ENCODE data around the gene FOSL2. TPM values are rescaled to one million over a fixed set of nuclear protein-coding genes. Genes with fewer than 3 reads are reported as not detected.

Gene FOSL2
- total RNA-seq, 2 experiments from 2014 or later = 0.35 to 1.0 TPM

DNA sequence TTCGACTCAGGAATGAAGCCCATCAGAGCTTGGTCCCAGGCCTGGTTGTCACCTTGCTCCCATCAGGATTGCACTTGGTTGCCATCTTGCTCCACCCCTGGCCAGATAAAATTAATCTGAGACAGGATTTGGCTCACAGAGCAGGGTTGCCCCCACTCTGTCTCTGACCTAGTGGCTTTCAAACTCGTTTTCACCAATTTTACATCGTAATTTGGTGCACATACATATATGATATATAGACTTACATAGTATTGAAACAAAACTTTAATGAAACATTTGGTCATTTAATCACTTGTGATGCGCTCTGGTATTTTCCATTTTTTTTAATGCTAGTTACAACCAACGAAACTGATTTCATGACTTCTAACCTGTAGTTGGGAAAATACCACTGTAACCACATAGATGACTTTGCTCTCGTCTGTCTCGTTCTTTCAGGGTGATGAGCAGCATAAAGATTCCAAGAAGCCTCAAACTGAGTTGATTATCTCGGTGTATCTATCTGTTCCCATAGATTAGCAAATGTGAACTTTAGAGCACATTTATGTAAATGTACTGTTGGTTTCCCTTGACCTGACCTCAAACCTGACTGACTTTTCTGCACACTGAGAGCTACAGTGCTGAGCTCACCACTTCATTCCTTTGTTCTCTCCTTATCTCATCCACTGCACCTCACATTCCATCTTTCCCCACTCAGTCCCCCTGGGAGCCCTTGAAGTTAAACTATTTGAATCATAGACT is 72.7 kb downstream of the FOSL2 start:
- POLR2A ChIA-PET = no interaction called here
- Histone ChIP-seq H3K79me2 (ENCODE audit: insufficient read depth, low read depth, low read length) (no peaks in the 10 kb centered on the region), H3K4me2 (ENCODE audit: low read length) (no peak overlapping the region), H4K20me1 (ENCODE audit: insufficient read depth, low read length) (no peaks in the 10 kb centered on the region), H3K27ac (ENCODE audit: low read depth, low read length, poor library complexity, severe bottlenecking) (no peak overlapping the region), H3K9me3 (ENCODE audit: low read length) (no peaks in the 10 kb centered on the region), H3K4me1 (ENCODE audit: insufficient read depth, low read length, poor library complexity, severe bottlenecking) (no peaks in the 10 kb centered on the region), H3K9me2 (ENCODE audit: insufficient read depth, low read length) (no peaks in the 10 kb centered on the region), H2AFZ (ENCODE audit: low read length) (no peak overlapping the region), H3K36me3 (ENCODE audit: insufficient read depth, low read length) (no peaks in the 10 kb centered on the region), H3K4me3 (ENCODE audit: low read depth, low read length, poor library complexity, severe bottlenecking) (no peak overlapping the region)
- intact Hi-C loops (cut with micrococcal nuclease; ENCODE audit: unreplicated experiment) = no loop called here
- BruUV-seq (replicated peaks) = no TSS peak
- no peak for DNase-seq (ENCODE audit: low spot score)
- TF ChIP-seq, protein P1, sequence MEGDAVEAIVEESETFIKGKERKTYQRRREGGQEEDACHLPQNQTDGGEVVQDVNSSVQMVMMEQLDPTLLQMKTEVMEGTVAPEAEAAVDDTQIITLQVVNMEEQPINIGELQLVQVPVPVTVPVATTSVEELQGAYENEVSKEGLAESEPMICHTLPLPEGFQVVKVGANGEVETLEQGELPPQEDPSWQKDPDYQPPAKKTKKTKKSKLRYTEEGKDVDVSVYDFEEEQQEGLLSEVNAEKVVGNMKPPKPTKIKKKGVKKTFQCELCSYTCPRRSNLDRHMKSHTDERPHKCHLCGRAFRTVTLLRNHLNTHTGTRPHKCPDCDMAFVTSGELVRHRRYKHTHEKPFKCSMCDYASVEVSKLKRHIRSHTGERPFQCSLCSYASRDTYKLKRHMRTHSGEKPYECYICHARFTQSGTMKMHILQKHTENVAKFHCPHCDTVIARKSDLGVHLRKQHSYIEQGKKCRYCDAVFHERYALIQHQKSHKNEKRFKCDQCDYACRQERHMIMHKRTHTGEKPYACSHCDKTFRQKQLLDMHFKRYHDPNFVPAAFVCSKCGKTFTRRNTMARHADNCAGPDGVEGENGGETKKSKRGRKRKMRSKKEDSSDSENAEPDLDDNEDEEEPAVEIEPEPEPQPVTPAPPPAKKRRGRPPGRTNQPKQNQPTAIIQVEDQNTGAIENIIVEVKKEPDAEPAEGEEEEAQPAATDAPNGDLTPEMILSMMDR (conservative IDR thresholded peaks at IDR 0.05; ENCODE audit: low read length) = no peak
- no peak for TF ChIP-seq EZH2phosphoT487 (IDR thresholded peaks at IDR 0.05; ENCODE audit: borderline replicate concordance, low read depth, low read length)
- CTCF ChIA-PET (ENCODE audit: unreplicated experiment) = no interaction called here

Small RNAs within 50 kb of the gene (small RNA-seq; reads per million reads assigned to genes)
- gene AC104695.3 (not detected), gene SNRPGP7 (not detected)

Other genes starting within 250 kb of the FOSL2 start
- gene PLB1, start 103.2 kb downstream of the FOSL2 start, total RNA-seq (2014; rRNA removed; shearing (Covaris generic)) = not detected in 2 replicates
- gene PLB1, start 103.2 kb downstream of the FOSL2 start, total RNA-seq (2022) = not detected in 2 replicates